Posterior vena cava (tissue), 2 donors: ENCODE data around the gene RASSF7. TPM values are rescaled to one million over a fixed set of nuclear protein-coding genes. Genes with fewer than 3 reads are reported as not detected.

Experiments
- microRNA-seq, 2 donors: library from miRNA; unstranded; fragments of <30 nt; microRNA quantifications; one replicate each; pipeline ENCODE4 v1.2.0, GENCODE V29; 2020 to 2021; ENCODE audit warnings: borderline microRNAs expressed in 2 of 2
- total RNA-seq, 2 donors: library from RNA; stranded (reverse); fragmentation: NEBNext Ultra II Directional; extraction: Animal tissue kit (Norgen Biotek cat#: 25700); gene quantifications; one replicate each; pipeline ENCODE4 v1.2.1, GENCODE V29; 2021
- donor health status: DM: yes; HTN: yes; CAD: no.
- donor health status: DM: yes; HTN: yes; CAD: no.

RASSF7 gene
- total RNA-seq, 2 donors from 2014 or later: 2.1 to 2.6 TPM

Small RNA genes within 50 kb of the gene (microRNA-seq; reads per million reads assigned to microRNA genes)
- gene MIR210: 131 to 176 reads per million in 2 donors

Other genes starting within 250 kb of the RASSF7 start
- 100 to 1,000 TPM; 205 to 275 TPM for gene IFITM1, start 246.9 kb upstream of the RASSF7 start, total RNA-seq
- 1,000 to 10,000 TPM; 1,080 to 1,276 TPM for gene IFITM3, start 240.1 kb upstream of the RASSF7 start, total RNA-seq
- gene B4GALNT4, start 191.5 kb upstream of the RASSF7 start, total RNA-seq: 1 to 10 TPM in 1 of 2 donors, under 1 TPM in 1; 0.52 to 1.8 TPM
- gene PKP3, start 166.8 kb upstream of the RASSF7 start, total RNA-seq: under 1 TPM in 1 of 2 donors, not detected in 1; 0.10 TPM
- 10 to 100 TPM; 30.7 to 45.2 TPM for gene SIGIRR, start 146.0 kb upstream of the RASSF7 start, total RNA-seq
- under 1 TPM; 0.57 to 0.93 TPM for gene ANO9, start 119.0 kb upstream of the RASSF7 start, total RNA-seq
- gene PTDSS2, start 110.7 kb upstream of the RASSF7 start, total RNA-seq: 10 to 100 TPM; 16.3 to 16.7 TPM
- gene RNH1, start 53.7 kb upstream of the RASSF7 start, total RNA-seq: 100 to 1,000 TPM; 197 to 209 TPM
- 10 to 100 TPM; 37.2 to 48.5 TPM for gene HRAS, start 25.4 kb upstream of the RASSF7 start, total RNA-seq
- under 1 TPM; 0.43 to 0.56 TPM for gene LRRC56, start 23.4 kb upstream of the RASSF7 start, total RNA-seq
- gene LMNTD2, start 232 bp upstream of the RASSF7 start, total RNA-seq: under 1 TPM; 0.43 to 0.56 TPM
- 10 to 100 TPM; 18.3 to 20.8 TPM for gene PHRF1, start 15.5 kb downstream of the RASSF7 start, total RNA-seq
- gene IRF7, start 55.0 kb downstream of the RASSF7 start, total RNA-seq: 10 to 100 TPM; 10.3 to 16.4 TPM
- gene CDHR5, start 64.0 kb downstream of the RASSF7 start, total RNA-seq: under 1 TPM in 1 of 2 donors, not detected in 1; 0.10 TPM
- gene SCT, start 66.2 kb downstream of the RASSF7 start, total RNA-seq: not detected
- gene DRD4, start 76.3 kb downstream of the RASSF7 start, total RNA-seq: under 1 TPM; 0.48 to 0.51 TPM
- 10 to 100 TPM; 22.9 to 25.5 TPM for gene DEAF1, start 134.3 kb downstream of the RASSF7 start, total RNA-seq
- 10 to 100 TPM; 13.5 to 19.3 TPM for gene TMEM80, start 134.8 kb downstream of the RASSF7 start, total RNA-seq
- 10 to 100 TPM; 23.8 to 38.3 TPM for gene EPS8L2, start 145.3 kb downstream of the RASSF7 start, total RNA-seq
- 100 to 1,000 TPM in 1 of 2 donors, 10 to 100 TPM in 1; 76.8 to 109 TPM for gene TALDO1, start 186.5 kb downstream of the RASSF7 start, total RNA-seq
- 10 to 100 TPM; 33.0 to 38.8 TPM for gene GATD1, start 216.5 kb downstream of the RASSF7 start, total RNA-seq
- not detected for gene CEND1, start 229.1 kb downstream of the RASSF7 start, total RNA-seq
- 10 to 100 TPM; 10.6 to 11.2 TPM for gene SLC25A22, start 237.3 kb downstream of the RASSF7 start, total RNA-seq
- gene PIDD1, start 244.3 kb downstream of the RASSF7 start, total RNA-seq: 1 to 10 TPM; 6.0 to 6.5 TPM
- 1,000 to 10,000 TPM; 1,286 to 1,386 TPM for gene RPLP2, start 249.0 kb downstream of the RASSF7 start, total RNA-seq